Hindlimb muscle (tissue), 1 donor: ENCODE results near the gene ZCCHC14. TPM values are rescaled to one million over a fixed set of nuclear protein-coding genes. Genes with fewer than 3 reads are reported as not detected.
A peak's percentile ranks its signal among the peaks of the same experiment; 100 is the strongest.

ENCODE experiments used
- DNase-seq: peaks from one replicate; pipeline ENCODE4 v3.0.0-alpha.2; 2013
- polyA plus RNA-seq: library from polyadenylated mRNA; unstranded; fragments of 120-200 nt; gene quantifications from one replicate; pipeline ENCODE4 v1.2.1, GENCODE V29; 2013; ENCODE audit not compliant: insufficient read length

Gene ZCCHC14
- polyA plus RNA-seq, 1 donor = 23.1 TPM

DNA sequence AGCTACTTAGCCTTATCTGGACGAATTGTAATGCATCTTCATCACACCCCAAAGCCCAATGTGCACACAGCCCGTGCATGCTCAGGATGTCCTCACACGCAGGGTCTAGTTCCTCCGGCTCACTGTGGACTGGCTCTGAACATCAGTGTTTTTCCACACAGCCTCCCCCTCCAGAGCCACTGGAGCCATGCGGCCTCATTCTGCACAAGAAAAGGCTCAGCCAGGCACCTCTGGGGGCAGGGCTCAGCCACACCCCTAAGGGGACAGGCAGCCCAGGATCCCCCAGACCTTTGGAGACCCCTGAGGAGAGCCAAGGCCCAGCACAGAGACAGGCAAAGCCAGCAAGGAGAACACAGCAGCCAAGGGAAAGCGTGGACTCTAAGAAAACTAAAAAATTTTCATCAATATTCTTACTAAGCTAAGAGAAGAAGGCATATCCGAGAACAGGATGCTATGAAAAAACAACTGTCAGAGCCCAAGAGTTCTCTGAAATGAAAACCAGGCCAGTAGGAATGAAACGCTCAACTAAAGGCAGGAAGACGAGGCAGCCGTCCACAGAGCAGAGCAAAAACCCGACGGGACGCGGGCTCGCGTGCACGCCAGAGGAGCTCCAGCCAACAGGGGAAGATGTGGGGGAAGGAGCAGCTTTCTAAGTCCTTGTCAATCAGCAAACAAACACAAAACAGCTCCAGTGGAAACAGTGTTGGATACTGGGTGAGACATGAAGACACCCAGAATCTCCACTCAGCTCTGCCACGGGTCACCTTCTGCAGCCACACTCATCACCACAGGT is 66.2 kb downstream of the ZCCHC14 start:
- DNase-seq = no peak

DNA sequence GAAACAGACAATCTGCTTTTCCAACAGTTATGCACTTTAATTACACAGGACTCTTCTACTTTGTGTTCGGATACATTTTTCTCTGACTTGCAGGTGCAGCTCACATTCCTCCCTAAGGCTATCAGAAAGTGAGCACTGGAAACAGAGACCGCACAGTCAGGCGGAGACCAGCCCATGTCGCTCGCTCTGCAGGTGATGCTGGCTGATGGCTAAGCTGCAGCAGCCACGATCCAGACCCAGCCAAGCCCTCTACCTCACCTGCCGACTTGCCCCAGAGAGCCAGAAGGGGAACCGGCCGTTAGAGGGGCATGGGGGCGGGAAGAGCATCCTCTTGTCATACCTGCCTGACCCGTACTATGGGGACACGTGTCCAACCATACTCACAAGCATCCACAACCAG is 66.9 kb downstream of the ZCCHC14 start:
- DNase-seq = no peak

DNA sequence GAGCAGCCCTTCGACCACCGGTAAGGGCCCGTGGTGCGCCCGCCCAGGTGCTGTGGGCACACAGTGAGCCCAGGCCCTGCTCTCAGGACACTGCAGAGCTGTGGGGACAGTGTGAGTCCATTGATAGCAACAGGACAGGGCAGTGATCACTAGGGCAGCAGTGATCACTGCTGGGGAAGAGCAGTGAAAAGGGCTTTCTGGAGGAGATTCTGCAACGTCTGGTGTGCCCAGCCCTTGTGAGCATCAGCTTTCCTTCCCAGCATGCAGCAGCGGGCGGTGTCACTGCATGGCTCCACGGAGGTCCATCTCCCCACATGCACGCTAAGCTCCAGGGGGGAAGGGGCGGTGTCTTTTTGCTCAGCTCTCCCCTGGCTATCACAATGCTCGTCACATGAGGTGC is 68.6 kb downstream of the ZCCHC14 start:
- DNase-seq = no peak

DNA sequence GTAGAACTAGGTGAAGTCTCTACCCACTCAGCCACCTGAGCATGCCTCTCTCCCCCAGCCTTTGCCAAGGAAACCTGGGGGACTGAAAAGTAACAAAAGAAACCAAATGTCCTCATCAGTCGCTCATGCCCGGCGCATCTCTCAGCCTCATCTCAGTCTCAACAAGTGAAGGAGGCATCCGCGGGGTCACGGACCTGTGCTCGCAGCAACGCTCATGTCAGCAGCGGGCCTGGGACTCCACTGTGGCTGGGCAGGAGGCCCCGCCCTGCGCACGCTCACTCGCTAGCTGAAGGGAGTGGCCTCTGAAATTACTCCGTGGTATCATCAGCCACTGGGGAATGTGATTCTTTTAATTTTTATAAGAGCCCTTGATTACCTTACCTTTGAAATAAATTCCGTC is 69.4 kb downstream of the ZCCHC14 start:
- no peak for DNase-seq

DNA sequence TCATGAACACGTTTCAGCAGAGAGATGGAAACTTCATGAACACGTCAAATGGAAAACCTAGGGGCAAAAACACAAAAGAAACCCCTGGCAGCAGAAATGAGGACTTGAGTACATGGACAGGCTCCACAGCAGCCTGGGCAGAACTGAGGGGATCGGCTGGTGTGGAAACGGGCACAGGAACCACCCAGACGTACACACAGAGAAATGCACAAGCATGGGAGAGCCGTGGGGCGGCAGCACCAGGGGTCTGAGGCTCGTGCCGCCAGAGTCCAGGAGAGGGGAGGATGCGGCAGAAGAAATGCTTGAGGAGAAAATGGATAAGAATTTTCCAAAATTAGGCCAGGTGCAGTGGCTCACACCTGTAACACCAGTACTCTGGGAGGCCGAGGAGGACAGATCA is 70.7 kb downstream of the ZCCHC14 start:
- DNase-seq = no peak

DNA sequence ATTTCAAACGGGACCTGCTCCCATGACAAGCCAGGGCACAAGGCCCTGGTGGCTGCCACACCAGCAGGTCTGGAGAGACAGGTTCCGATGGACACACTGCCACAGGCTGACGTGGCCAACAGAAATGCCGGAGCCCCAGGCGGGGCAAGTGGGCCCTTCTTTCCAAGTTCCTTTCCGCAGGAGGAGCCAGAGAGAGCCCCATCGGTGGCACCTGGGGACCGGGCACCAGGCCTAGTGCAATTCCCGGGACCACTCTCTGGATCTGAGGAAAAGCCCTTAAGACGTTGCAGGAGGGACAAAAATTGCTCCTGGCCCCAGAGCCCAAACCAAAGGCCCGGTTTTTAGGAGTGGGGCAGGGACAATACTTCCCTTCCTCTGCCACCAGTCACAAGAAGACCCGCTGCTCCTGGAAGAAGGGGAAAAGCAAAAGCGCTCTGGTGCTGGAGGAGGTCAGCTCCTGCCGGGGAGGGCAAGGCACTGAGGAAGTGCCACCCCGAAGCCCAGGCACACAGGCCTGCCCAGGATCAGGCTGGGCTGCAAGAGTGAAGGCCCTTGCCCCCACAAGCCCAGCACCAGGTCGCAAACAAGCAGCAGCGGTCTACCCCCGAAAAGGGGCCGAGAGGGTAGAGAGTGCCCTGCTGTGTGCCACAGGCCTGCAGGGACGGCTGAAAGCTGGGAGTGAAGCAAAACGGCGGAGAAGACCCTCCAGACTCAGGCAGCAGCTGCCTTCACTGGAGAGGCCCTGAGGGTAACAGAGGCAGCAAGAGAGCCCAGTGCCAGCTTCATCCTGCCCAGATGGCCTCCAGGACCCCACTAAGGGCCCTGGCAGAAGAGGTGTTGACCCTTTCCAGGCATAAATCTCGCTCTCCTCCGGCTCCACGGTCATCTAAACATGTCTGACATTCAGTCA is 71.6 kb downstream of the ZCCHC14 start:
- no peak for DNase-seq

DNA sequence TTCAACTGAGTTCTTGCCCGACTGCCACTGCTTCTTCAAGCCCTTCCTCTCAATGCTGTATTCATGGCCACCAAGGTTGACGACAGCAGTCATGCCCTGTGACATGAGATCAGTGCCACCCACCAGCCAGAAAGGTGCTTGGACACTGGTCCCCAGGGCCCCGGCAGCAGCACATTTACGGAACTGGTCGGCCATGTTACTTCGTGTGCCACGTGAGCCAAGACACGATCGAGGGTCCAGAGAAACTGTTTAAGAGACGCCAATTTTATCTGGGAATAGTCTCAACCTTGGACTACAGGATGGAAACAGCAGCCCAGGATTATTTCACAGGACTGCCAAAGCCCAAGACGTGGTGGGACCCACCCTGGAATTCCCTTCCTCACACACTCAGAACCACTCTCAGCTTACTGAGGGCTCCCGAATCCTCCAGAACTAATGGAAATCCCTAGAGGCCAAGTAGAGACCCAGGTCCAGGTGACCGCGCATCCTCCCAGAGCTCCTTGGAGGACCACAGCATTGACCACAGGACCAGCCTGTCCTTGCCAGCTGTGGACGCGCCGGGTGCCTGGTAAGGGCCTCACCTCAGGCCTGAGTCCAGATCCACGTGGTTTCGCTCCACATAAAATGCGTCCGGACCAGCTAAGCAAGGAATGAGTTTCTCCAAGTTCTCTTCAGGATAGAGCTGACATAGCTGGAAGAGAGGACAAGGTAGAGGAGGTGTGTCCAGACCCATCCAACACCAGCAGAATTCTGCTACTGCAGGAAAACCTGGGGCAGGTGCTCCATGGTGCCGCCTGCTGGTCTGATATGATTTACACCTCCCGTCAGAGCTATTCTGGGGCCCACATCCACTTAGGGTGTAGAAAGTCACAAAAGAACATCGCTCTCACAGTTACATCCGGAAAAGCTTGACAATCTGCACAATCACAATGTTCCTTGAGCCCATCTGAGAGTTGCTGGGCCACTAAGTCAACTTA is 72.5 kb downstream of the ZCCHC14 start:
- peak; percentile 58 for DNase-seq

DNA sequence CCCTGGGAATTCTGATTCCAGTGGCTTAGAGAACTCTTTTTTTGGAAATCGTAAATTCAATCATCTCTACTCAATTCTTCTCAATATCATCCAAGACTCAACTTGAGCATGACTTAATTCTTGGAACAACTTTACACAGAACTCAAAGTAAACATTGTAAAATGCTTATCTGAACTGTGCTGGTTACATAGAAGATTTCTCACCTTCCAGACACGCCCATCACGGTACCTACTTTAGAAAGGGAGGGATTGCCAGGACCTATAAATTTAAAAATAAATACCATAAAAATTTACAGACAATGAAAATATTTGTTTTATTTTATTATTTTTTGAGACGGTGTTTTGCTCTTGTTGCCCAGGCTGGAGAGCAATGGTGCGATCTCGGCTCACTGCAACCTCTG is 74.2 kb downstream of the ZCCHC14 start:
- no peak for DNase-seq

DNA sequence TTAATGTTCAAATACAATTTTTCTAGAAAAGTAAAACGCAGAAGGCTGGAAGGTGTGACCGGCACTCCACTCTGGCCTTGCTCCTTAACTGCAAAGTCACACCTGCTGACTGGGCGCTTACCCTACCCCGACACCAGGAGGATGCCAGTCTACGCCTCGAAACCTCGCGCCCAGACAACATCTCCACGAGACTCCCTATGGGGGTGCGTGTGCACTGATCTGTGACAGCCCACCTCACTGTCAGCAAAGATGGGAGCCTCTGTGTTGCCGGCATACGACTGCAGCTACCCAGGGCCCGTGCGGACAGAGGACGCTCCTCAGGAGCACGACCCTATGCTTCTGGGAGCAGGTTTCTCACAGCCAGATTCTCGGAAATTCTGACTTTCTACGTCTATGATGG is 74.6 kb downstream of the ZCCHC14 start:
- no peak for DNase-seq

DNA sequence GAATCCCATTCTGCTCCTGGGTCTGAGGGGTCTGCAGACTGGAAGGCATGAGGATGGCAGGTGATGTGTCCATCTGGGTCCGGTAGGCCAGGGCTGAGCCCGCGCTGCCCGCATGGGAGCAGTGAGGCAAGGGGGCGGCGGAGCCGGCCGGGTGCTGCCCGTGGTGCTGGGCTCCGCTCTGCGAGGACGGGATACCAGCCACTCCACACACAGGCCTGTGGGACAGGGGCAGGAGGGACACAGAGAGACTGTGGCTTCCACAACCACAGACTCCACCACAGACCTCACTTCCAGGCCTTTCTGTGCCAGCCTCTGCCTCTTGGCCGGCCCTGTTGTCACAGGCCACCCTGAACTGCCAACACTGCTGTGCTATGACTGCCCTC is 75.3 kb downstream of the ZCCHC14 start:
- DNase-seq = no peak

DNA sequence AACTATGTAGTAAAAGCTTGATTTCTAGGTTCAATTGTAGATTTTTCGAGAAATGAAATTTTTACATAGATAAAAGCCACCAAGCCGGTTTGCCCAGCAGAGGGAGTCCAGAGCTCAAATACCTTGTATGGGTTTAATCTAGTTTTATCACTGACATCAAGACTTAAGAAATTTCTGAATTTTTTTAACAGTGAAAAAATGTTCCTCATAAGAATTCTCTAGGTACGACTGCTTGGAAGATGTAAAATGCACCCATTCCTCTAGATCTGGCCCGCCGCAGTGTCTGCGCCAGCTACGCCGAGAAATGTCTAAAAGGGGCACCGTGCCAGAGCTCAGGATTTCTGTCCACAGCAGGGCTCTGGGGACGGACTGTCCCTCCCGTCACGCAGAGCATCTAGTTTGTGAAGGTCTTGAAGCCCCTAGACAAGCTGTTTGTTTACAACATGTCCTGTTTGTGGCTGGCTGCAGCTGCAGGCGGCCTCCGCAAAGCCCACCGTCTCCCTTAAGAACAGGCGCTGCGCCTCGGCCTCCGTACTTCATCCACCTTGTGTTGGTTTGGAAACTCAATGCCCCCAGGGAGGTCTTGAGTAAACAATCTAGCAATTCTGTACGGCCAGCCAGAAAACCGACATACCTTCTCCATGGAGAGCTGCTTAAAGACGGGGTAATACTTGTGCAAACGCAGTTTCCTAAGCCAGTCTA is 75.8 kb downstream of the ZCCHC14 start:
- DNase-seq = peak; percentile 28

DNA sequence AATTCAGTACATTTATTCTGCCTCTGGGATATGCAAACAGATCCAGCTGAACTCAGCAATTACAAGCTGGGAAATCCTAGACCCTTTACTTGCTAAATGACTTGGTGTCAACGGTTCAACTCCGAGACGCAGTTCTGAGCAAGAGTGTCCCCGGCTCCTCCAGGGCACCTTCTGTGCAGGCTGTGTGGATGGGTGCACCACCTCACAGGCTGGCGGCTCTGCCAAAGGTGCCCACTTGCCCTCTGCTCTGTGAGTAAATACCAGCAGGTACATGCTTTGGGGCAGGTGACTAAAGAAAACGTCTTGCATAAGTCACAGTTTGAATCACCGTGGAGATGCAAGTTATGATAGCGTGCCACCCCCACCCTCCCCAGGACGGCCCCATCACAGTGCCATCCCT is 77.4 kb downstream of the ZCCHC14 start:
- DNase-seq = no peak

DNA sequence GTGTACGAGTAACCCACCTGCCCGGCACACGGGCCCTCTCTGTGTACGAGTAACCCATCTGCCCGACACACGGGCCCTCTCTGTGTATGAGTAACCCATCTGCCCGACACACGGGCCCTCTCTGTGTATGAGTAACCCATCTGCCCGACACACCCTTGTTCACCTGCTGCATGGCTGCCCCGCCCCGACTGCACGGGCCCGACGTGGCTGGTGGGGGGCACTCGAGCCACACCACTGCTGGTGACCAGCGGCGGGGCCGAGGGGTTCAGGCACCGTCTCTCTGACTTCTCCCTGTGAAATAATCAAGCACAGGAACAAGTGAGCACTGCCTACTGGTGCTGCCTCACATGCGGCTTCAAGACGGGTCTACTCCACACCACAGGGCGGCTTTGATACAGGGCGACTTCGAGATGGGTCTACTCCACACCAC is 78.6 kb downstream of the ZCCHC14 start:
- no peak for DNase-seq

DNA sequence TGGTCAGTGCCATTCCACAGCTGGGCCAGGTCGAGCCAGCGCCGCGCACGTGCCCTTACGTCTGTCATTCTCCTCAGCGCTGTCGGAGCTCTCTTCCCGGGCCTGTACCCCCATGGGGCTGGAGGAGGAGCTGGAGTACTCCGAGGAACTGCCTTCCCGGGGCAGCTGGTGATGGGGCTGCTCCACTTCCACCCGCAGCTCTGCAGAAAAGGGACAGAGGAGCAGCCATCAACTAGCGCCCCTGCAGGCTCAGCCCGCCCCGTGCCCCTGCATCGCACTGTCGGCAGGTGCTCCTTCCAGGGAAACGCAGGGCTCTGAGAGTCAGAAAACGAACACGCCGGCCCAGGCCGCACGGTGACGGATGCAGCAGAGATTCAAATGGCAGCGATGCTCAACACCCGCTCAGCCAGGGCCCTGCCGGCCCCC is 79.8 kb downstream of the ZCCHC14 start:
- no peak for DNase-seq

DNA sequence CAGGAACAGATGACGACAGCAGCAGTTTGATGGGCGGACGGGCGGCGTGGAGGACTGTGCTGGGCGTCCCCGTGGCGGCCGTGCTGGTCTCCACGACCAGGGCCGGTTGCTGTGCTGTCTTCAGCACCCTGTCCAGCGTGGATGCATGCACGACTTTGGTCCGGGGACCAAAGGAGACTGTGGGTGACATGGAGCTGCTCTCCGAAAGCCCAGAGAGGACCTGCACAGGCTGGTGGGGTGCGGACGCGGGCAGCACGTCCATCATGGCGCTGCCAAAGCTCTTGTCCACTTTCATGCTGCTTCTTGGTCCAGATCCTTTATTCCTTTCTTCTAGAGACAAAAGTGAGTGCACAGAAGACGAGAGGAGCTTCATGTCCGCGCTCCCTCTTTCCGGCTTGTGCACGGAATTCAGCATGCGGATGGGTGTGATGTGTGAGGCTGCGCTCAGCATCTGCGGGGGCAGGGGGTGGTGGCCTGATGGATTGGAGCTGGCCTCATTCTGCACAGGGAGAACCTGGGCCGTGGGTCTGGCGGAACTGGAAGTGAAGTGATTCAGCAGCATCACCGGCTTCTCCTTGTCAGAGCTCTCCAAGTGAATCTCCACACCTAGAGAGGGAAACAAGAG is 80.3 kb downstream of the ZCCHC14 start:
- no peak for DNase-seq

DNA sequence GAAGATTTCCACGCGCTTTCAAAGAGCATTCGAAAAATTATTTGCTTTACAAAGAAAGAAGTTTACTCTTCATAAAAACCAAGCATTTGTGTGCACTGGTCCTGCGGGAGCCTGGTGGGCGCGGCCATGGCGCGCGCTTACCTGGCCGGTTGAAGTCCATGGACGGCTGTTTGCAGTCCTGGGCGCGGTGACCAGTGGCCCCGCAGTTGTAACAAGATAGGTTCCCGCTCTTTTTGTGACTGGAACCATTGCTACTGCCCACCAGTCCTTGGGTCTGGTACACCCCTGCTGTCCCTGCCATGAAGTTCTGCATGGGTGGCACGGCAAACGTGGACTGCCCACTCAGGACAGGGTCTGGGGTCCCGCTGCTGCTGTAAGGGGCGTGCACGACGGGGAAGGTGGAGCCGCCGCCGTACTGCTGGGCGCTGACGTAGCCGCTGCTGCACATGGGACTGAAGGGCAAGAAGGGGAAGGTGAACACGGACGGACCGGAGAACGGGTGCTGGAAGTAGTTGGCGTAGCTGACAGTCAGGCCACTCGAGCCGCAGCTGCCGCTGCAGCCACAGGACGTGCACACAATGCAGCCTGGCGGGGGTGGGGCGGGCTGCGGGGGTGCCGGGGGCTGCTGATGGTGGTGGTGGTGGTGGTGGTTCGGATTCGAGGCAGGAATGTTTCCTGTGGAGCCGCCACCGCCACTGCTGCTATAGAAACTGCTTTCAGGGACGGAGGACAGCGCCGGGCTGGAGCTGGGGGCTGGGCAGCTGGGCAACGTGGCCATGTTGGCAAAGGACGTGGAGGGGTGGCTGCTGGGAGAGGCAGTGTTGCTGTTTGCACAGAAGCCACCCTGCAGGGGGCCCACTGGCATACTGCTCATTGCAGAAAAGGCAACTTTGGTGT is 81.2 kb downstream of the ZCCHC14 start:
- no peak for DNase-seq

DNA sequence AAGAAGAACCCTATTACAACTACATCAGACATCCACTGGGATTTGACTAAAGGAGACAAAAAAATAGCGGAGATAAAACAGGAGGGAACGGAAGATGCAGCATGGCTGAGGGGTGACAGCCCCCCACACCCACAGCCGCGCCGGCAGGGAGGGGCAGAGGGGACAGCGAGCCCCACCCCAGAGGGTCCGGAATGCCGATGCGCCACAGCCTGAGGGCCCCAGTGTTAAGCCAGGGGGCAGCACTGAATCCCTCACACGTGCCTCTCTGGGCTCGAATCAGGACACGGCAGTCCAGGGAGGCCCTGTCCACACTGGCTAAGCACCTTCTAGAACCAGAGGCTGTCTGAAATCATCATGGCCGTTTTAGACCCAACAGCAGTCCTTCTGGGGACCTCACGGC is 81.9 kb downstream of the ZCCHC14 start:
- no peak for DNase-seq

DNA sequence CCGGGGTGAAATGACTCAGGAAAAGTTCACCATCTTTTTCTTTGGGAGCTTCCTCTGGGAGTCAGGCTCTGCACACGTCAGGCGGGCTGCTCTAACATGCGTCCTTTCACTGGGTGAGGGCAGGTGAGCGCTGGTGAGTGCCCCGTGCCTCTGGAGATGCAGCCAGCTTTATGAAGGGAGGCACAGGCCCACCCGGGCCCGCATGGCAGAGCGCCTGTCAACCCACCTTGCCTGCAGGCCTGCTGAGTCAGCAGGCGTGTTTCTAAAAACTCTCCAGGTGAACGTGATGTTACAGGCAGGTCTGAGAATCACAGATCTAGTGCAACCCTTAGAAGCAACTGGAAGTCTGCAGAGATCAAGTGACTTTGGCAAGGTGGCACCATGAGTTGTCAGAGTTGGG is 82.3 kb downstream of the ZCCHC14 start:
- DNase-seq = no peak

DNA sequence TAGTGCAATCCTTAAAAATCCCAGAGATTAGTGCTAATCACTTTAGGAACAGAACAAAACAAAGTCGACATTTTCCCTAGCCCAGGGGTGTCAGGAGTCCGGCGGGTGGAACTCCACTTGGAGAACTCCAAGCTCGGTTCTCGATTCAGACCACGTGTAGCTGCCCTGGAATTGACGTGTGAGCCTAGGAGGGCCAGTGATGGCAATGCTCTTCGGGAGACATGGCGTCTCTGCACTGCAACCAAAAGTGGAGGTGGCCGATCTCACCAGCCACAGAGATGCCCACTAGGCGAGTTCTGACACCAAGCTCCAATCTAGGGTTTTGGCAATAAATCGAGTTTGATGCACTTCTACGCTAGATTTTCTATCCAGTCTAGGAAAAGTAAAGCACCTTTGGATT is 83.0 kb downstream of the ZCCHC14 start:
- no peak for DNase-seq

DNA sequence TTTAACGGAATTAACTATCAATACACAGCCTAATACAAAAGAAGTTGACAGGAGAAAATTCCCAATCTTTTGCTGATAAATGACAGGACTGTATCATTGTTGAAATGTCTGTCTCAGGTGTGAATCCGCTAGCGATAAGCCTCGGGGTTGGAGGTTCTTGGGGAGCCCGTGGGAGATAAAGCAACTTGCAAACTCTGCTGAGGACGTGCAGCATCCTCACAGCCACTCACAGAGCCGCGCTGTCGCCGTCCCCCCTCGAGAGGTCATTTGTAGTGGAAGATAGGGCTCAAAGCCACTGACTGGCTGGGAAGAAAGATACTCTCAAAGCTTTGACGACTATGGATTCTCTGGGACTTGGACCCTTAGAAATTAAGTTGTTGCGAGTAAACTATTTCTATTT is 83.7 kb downstream of the ZCCHC14 start:
- DNase-seq = no peak
